Suprapubic skin (tissue), 4 donors: ENCODE measurements around the gene ARAP3.

ENCODE experiments used
- CTCF ChIP-seq, 2 donors: fragments of 200-600 bp in 1 of 2; fragments of 450-650 bp in 1 of 2; sonication (generic) in 1 of 2; IDR thresholded peaks; one replicate each; pipeline ENCODE4 v1.5.1; 2016 to 2019; ENCODE audit warnings: antibody characterized with exemption in 2 of 2, mild to moderate bottlenecking in 1 of 2, moderate library complexity in 1 of 2
- EP300 ChIP-seq: sonication (generic); formaldehyde crosslinking; IDR thresholded peaks from one replicate; pipeline ENCODE4 v1.6.1; 2017; ENCODE audit warnings: antibody characterized with exemption
- POLR2A ChIP-seq, 2 donors: fragments of 450-650 bp; IDR thresholded peaks; one replicate each; pipeline ENCODE4 v1.6.1; 2017; ENCODE audit warnings: antibody characterized with exemption in 2 of 2, mild to moderate bottlenecking in 2 of 2, moderate library complexity in 2 of 2
- POLR2AphosphoS5 ChIP-seq, 3 donors: sonication (generic); formaldehyde crosslinking; IDR thresholded peaks; one replicate each; pipeline ENCODE4 v1.6.1; 2017; ENCODE audit warnings: antibody characterized with exemption in 3 of 3

GRCh38 chr5:141656396-141656795 is 25.6 kb downstream of the ARAP3 start:
- no peak for TF ChIP-seq POLR2A (IDR thresholded peaks at IDR 0.05)
- no peak for TF ChIP-seq CTCF (IDR thresholded peaks at IDR 0.05)
- TF ChIP-seq EP300, result no peak
- no peak for TF ChIP-seq POLR2AphosphoS5 (IDR thresholded peaks at IDR 0.05)
